Suprapubic skin (tissue), 4 donors: ENCODE data around the gene MCM9. TPM values are rescaled to one million over a fixed set of nuclear protein-coding genes. Genes with fewer than 3 reads are reported as not detected.

Experiments
- DNase-seq, 2 donors: peaks; one replicate each; pipeline ENCODE4 v3.0.0-alpha.2; 2019; ENCODE audit warnings: low spot score in 2 of 2
- H3K27ac ChIP-seq: fragments of 200-600 bp; sonication (generic); one replicate; pipeline ENCODE4 v1.5.1; 2019
- H3K27me3 ChIP-seq: fragments of 200-600 bp; sonication (generic); one replicate; pipeline ENCODE4 v1.5.1; 2019
- H3K36me3 ChIP-seq: fragments of 200-600 bp; sonication (generic); one replicate; pipeline ENCODE4 v1.5.1; 2019
- H3K4me1 ChIP-seq: fragments of 200-600 bp; sonication (generic); one replicate; pipeline ENCODE4 v1.5.1; 2019
- H3K4me3 ChIP-seq: fragments of 200-600 bp; sonication (generic); one replicate; pipeline ENCODE4 v1.5.1; 2019; ENCODE audit warnings: mild to moderate bottlenecking
- H3K9me3 ChIP-seq: fragments of 200-600 bp; sonication (generic); one replicate; pipeline ENCODE4 v1.5.1; 2019
- EP300 ChIP-seq: sonication (generic); formaldehyde crosslinking; IDR thresholded peaks from one replicate; pipeline ENCODE4 v1.6.1; 2017; ENCODE audit warnings: antibody characterized with exemption
- POLR2A ChIP-seq, 2 donors: fragments of 450-650 bp; IDR thresholded peaks; one replicate each; pipeline ENCODE4 v1.6.1; 2017; ENCODE audit warnings: antibody characterized with exemption in 2 of 2, mild to moderate bottlenecking in 2 of 2, moderate library complexity in 2 of 2
- POLR2AphosphoS5 ChIP-seq, 3 donors: sonication (generic); formaldehyde crosslinking; IDR thresholded peaks; one replicate each; pipeline ENCODE4 v1.6.1; 2017; ENCODE audit warnings: antibody characterized with exemption in 3 of 3
- WGBS: methylation state at CpG from one replicate; pipeline ENCODE4 v1.1.5; 2018; 5-methylcytosine and 5-hydroxymethylcytosine counted together
- total RNA-seq, 4 donors: library from RNA; depleted of rRNA; stranded (reverse); fragments of >200 nt; gene quantifications; one replicate each; pipeline ENCODE4 v1.1.0, GENCODE V29; 2016
- TF ChIP-seq, protein P1 (sequence below), 2 donors: fragments of 200-600 bp in 1 of 2; fragments of 450-650 bp in 1 of 2; sonication (generic) in 1 of 2; IDR thresholded peaks; one replicate each; pipeline ENCODE4 v1.5.1; 2016 to 2019; ENCODE audit warnings: antibody characterized with exemption in 2 of 2, mild to moderate bottlenecking in 1 of 2, moderate library complexity in 1 of 2

Gene MCM9
- total RNA-seq, 4 donors from 2014 or later, result 19.2 to 37.2 (median 26.8) TPM

DNA sequence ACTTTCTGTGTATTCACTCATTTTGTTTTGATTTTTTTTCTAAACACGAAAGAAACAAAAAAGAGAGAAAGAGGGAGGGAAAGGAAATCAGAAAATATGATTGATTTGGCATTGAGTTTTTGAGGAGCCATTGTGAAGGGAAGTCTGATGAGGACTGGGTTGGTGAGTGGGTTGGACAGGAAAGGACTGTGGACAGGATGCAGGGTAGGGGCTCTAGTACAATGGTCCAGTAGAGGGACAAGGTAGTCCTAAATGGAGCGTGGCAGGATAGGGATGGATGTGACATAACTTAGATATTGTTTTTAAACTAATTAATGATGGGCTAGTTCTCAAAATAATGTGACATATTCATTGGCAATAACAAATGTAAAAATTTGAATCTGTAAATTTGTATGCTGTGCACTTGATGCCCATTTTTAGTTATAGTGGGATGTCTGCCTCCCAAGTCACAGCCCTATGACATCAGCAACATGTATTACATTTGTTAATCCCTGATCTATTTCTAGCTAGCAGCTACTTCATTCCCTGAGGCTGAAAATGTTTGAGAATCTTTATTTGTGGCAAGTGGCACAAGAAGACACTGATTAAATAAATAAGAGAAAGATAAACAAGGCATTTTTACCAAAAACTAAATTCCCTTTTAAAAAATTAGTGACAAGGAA lies 105.0 kb downstream of the MCM9 start:
- DNase-seq, result no peak
- peaks cover 4% of the 10 kb centered on the region for H3K9me3 ChIP-seq
- no peak overlapping the region for H3K27ac ChIP-seq
- no peaks in the 10 kb centered on the region for H3K4me1 ChIP-seq
- no peaks in the 10 kb centered on the region for H3K27me3 ChIP-seq
- 91% methylated on average over 2 of the region's 2 CpGs for WGBS
- TF ChIP-seq POLR2A (IDR thresholded peaks at IDR 0.05) (no peak), EP300 (no peak), POLR2AphosphoS5 (IDR thresholded peaks at IDR 0.05) (no peak)
- TF ChIP-seq, protein P1, sequence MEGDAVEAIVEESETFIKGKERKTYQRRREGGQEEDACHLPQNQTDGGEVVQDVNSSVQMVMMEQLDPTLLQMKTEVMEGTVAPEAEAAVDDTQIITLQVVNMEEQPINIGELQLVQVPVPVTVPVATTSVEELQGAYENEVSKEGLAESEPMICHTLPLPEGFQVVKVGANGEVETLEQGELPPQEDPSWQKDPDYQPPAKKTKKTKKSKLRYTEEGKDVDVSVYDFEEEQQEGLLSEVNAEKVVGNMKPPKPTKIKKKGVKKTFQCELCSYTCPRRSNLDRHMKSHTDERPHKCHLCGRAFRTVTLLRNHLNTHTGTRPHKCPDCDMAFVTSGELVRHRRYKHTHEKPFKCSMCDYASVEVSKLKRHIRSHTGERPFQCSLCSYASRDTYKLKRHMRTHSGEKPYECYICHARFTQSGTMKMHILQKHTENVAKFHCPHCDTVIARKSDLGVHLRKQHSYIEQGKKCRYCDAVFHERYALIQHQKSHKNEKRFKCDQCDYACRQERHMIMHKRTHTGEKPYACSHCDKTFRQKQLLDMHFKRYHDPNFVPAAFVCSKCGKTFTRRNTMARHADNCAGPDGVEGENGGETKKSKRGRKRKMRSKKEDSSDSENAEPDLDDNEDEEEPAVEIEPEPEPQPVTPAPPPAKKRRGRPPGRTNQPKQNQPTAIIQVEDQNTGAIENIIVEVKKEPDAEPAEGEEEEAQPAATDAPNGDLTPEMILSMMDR (IDR thresholded peaks at IDR 0.05), result no peak
- peaks cover 40% of the 10 kb centered on the region for H3K36me3 ChIP-seq
- H3K4me3 ChIP-seq, result no peak overlapping the region

DNA sequence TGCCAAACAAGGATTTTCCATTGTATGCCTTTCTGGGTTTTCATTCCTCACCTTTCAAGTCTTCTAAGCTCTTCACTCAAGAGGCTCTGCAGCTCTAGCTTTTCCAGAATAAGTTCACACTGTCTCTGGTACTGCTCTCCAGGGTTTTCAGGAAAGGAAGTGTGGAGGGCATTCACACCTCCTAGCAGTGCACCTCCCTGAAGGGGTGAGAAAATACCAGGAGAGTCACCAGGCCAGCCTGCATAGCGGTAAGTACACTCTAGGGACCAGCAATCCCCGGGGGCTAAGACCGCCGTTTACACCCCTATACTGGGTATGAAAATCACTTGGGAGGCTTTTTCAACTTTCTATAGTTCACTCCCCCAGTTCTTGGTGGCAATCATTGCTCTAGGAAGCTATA lies 108.9 kb downstream of the MCM9 start:
- WGBS, result 87% methylated on average over 4 of the region's 4 CpGs
- Histone ChIP-seq H3K9me3 (no peaks in the 10 kb centered on the region), H3K36me3 (peaks cover 57% of the 10 kb centered on the region), H3K27ac (no peak overlapping the region), H3K27me3 (no peaks in the 10 kb centered on the region), H3K4me1 (no peaks in the 10 kb centered on the region), H3K4me3 (no peak overlapping the region)
- DNase-seq, result no peak
- TF ChIP-seq EP300 (no peak), POLR2A (IDR thresholded peaks at IDR 0.05) (no peak), POLR2AphosphoS5 (IDR thresholded peaks at IDR 0.05) (no peak)
- TF ChIP-seq, protein P1 (IDR thresholded peaks at IDR 0.05), result no peak

DNA sequence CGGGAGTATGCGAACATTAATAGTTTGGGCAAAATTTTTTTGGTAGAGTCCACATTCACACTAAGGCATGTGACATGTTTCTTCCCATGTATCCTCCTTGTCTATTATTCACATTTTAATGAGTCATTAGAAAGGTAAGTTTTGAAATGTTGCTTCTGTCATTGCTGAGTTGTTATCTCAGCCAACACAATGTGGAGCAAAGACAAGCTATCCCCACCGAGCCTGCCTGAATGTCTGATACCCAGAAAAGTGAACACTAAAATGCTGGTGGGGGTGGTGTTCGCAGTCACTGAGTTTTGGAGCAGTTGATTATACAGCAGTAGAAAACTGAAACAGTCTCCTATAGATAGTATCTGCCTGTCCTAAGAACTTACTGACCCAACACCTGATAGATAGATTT lies 109.3 kb downstream of the MCM9 start:
- Histone ChIP-seq H3K9me3 (no peaks in the 10 kb centered on the region), H3K27ac (no peak overlapping the region), H3K27me3 (no peaks in the 10 kb centered on the region), H3K4me3 (no peak overlapping the region), H3K36me3 (peaks cover 57% of the 10 kb centered on the region), H3K4me1 (no peaks in the 10 kb centered on the region)
- 93% methylated on average over 4 of the region's 4 CpGs for WGBS
- TF ChIP-seq POLR2AphosphoS5 (IDR thresholded peaks at IDR 0.05) (no peak), POLR2A (IDR thresholded peaks at IDR 0.05) (no peak), EP300 (no peak)
- TF ChIP-seq, protein P1 (IDR thresholded peaks at IDR 0.05), result no peak
- no peak for DNase-seq

DNA sequence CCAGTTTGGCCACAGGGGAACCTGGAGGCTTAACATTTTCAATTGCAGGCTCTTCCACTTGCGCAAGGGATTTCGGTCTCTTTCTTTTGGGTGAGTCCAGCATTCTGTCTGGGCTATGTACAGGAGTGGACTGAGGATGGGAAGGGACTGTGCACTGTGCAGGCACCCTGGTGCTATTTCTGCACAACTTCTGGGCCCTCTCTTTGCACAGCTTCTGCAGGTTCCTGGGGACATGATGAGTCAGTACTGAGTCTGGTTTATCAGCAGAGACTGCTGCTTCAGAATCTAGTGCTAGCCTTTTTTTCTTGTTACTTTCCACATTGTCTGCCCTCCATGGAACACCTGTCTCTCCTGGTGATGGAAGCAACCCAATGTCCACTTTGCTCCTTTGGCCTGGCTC lies 119.5 kb downstream of the MCM9 start:
- no peaks in the 10 kb centered on the region for H3K9me3 ChIP-seq
- H3K36me3 ChIP-seq, result peaks cover 14% of the 10 kb centered on the region
- H3K4me1 ChIP-seq, result no peaks in the 10 kb centered on the region
- no peaks in the 10 kb centered on the region for H3K27me3 ChIP-seq
- WGBS, result 90% methylated on average over 2 of the region's 2 CpGs
- no peak overlapping the region for H3K4me3 ChIP-seq
- DNase-seq, result no peak
- TF ChIP-seq EP300 (no peak), POLR2AphosphoS5 (IDR thresholded peaks at IDR 0.05) (no peak), POLR2A (IDR thresholded peaks at IDR 0.05) (no peak)
- TF ChIP-seq, protein P1 (IDR thresholded peaks at IDR 0.05), result no peak
- no peak overlapping the region for H3K27ac ChIP-seq

DNA sequence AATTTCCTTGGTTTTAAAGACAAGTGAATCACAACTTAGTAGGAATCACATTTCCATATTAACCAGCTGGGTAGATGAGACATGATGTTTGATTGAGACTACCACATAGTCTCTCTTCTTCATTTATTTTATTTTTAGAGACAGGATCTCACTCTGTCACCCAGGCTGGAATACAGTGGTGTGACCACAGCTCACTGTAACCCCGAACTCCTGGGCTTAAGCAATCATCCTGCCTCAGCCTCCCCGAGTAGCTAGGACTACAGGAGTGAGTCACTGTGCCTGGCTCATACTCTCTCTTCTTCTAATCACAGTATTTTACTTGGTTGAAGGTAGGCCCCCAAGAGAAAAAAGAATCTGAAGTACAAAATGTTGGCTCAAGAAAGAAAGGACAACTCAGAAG lies 121.2 kb downstream of the MCM9 start:
- 79% methylated on average over 2 of the region's 2 CpGs for WGBS
- Histone ChIP-seq H3K27ac (no peak overlapping the region), H3K4me3 (no peak overlapping the region), H3K4me1 (no peaks in the 10 kb centered on the region), H3K9me3 (no peaks in the 10 kb centered on the region), H3K27me3 (no peaks in the 10 kb centered on the region), H3K36me3 (peaks cover 14% of the 10 kb centered on the region)
- no peak for DNase-seq
- TF ChIP-seq POLR2A (IDR thresholded peaks at IDR 0.05) (no peak), POLR2AphosphoS5 (IDR thresholded peaks at IDR 0.05) (no peak), EP300 (no peak)
- TF ChIP-seq, protein P1 (IDR thresholded peaks at IDR 0.05), result no peak
